Omental fat pad (tissue), 4 donors: ENCODE data around the gene BICRAL. TPM values are rescaled to one million over a fixed set of nuclear protein-coding genes. Genes with fewer than 3 reads are reported as not detected.
"Not testable (repeated sequence)": the region's sequence is repeated elsewhere in the genome, so short reads cannot be mapped to it uniquely, and the experiment has no call there.

ENCODE experiments used
- ATAC-seq: fragments of 150-250 bp; one replicate; pipeline ENCODE4 v1.9.1; 2016; ENCODE audit warnings: mild to moderate bottlenecking, moderate library complexity; ENCODE audit not compliant: low FRiP score
- DNase-seq: peaks from one replicate; pipeline ENCODE4 v3.0.0-alpha.2; 2019; ENCODE audit warnings: low spot score
- total RNA-seq, 4 donors: library from RNA; depleted of rRNA; stranded (reverse); fragments of >200 nt; gene quantifications; one replicate each; pipeline ENCODE4 v1.1.0, GENCODE V29; 2016
- TF ChIP-seq, protein P1 (sequence below), 3 donors: fragments of 450-650 bp; IDR thresholded peaks; one replicate each; pipeline ENCODE4 v1.5.1; 2016 to 2017; ENCODE audit warnings: antibody characterized with exemption in 3 of 3, mild to moderate bottlenecking in 3 of 3, moderate library complexity in 2 of 3

The BICRAL gene
- total RNA-seq, 4 donors from 2014 or later: 7.6 to 18.8 (median 12.9) TPM

DNA sequence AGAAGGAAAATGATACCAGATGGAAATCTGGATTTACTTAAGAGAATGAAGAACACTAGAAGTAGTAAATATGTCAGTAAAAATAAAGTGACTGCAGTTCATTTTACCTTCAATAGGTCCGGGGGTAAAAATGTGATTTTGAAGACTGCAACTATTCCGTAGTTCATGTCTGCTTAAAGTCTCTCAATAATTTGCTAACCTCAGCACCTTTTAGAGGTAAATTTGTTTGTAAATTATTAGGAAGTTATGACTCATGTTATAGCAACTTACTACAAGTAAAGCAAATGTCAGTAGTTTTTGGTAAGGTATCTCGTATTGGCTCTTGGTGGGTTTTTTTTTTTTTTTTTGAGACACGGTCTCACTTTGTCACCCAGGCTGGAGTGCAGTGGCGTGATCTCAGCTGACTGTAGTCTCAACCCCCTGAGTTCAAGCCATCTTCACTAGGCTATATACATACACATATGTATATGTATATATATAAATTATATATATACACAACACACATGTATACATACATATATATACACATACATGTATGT, 32.1 kb downstream of the BICRAL start:
- DNase-seq: no peak
- no peak for ATAC-seq
- TF ChIP-seq, protein P1, sequence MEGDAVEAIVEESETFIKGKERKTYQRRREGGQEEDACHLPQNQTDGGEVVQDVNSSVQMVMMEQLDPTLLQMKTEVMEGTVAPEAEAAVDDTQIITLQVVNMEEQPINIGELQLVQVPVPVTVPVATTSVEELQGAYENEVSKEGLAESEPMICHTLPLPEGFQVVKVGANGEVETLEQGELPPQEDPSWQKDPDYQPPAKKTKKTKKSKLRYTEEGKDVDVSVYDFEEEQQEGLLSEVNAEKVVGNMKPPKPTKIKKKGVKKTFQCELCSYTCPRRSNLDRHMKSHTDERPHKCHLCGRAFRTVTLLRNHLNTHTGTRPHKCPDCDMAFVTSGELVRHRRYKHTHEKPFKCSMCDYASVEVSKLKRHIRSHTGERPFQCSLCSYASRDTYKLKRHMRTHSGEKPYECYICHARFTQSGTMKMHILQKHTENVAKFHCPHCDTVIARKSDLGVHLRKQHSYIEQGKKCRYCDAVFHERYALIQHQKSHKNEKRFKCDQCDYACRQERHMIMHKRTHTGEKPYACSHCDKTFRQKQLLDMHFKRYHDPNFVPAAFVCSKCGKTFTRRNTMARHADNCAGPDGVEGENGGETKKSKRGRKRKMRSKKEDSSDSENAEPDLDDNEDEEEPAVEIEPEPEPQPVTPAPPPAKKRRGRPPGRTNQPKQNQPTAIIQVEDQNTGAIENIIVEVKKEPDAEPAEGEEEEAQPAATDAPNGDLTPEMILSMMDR (IDR thresholded peaks at IDR 0.05): no peak

DNA sequence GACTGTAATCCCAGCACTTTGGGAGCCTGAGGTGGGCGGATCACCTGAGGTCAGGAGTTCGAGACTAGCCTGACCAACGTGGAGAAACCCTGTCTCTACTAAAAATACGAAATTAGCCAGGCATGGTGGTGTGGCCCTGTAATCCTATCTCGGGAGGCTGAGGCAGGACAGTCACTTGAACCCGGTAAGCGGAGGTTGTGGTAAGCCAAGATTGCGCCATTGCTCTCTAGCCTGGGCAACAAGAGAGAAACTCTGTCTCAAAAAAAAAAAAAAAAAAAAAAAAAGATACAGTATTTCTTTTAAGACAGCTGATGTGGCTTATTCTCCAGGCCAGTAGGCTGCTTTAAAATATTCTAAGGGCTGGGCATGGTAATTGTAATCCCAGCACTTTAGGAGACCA, 33.9 kb downstream of the BICRAL start:
- DNase-seq, ATAC-seq: not testable (repeated sequence)

DNA sequence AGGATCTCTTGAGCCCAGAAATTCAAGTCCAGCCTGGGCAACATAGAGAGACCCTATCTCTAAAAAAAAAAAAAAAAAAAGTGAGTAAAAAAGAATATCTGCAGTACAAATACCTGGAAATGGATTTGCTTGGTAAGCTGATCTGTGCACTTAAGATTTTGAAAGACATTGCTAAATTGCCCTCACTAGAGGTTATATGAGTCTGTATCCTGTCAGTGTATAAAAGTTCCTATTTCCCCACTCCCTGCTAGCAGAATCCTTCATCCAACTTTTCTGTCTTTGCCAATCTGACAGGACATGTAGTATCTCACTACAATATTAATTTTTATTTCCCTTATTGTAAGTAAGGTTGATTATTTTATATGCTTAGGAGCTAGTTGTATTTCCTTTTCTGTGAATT, 36.1 kb downstream of the BICRAL start:
- no peak for ATAC-seq
- TF ChIP-seq, protein P1 (IDR thresholded peaks at IDR 0.05): no peak
- DNase-seq: no peak

DNA sequence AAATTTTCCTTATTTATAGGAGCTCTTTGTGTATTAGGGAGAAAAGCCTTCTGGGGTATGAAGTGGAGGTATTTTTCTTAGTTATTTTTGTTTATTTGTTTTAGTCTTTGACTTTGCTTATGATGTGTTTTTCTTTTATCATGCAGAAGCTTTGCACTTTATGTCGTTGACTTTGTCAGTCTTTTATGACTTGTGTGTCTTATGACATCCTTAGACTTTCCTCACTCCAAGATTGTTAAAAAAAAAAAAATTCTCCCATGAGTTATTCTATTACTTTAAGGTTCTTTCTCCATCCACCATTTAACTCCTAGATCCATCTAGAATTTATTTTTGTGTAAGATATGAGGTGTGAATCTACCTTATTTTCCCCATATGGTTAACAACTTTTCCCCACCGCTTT, 36.6 kb downstream of the BICRAL start:
- no peak for DNase-seq
- TF ChIP-seq, protein P1 (IDR thresholded peaks at IDR 0.05): no peak
- no peak for ATAC-seq

DNA sequence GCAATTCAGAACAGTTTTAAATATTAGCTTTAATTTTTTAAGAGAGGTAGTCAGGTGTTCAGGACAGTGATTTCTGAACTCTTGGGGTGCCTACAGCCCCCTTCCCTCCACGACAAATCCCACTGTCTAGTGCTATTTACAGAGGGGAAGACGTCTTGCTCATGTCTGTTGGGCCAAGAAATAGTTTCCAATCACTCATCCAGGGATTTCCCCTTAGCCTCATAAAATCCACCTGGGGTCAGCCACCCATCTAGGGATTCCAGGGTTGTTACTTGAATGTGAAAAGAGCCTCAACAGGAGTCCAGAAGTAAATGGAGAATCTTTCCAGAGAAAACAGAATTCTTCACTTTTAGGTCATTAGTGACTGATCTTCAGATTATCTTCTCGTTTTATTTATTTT, 37.0 kb downstream of the BICRAL start:
- DNase-seq (no peak), ATAC-seq (no peak)

DNA sequence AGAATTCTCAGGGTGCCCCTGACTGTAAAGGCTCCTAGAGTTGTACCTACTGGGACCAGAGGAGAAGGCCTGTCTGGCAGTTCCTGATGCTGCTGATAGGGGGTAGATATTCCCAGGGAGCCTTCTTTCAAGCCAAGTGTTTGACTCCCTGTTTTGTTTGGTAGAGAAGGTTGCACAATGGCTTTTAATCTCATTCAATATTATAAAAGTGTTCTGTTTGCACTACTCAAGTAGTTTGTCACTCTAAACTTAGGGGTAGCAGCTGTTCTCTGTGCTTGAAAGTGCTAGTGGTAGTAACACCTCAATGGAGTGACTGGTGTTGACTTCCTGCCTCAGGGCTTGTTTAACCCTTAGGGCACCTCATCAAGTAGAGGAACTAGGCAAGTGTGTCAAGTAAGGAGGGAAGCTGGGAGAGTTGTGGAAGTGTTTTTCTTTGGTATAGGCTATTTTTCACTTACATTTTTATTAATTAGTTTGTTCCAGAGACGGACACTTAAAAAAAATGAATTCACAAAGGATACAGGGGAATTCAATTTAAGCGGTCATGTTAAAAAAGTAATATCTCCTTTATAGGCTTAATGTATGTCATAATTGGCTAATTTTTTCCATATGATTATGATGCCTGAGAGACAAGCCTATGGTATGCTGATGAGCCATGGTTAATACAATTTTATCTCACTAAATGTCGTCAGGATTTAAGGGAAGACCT, 38.1 kb downstream of the BICRAL start:
- DNase-seq (no peak), ATAC-seq (peak; percentile 56)
- TF ChIP-seq, protein P1 (IDR thresholded peaks at IDR 0.05): no peak

More for the DNA sequence above, 37.0 kb downstream of the BICRAL start:
- TF ChIP-seq, protein P1 (IDR thresholded peaks at IDR 0.05): no peak

DNA sequence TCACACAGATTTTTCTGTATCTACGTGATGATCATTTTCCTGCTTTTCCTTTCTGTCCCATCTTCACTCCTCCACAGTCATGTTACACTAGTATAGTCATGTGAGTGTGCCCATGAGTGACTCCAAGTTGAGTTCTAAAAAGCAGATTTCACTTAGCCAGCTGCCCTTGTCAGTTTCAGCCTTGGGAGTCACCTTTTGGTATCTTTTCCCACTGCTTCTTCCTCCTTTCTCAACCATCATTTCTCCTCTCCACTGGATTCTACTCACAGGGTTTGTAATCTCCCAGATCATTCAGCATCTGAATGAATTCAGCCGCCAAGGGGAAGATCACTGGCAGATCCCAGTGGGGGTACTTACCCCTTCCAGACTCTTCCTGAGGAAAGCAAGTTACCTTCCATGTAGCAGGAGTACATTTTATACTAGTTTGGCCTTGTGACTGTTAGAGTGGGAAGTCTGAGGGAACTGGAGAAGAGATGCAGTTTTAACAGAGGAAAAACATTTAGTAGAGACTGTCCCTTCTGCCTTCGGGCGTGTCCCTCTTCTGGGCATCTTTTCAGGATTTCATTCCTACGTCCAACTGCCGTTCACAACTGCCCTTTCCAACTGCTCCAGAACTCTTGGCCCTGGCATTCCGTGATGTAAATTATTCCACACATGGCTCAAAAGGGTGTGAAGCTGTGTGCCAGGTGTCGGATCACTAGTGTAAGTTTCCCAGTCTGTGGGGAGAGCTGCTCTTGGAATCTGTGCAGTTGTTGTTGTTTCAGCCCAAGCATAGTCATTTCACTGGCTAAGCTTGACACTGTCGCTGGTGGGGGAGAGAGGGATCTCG, 38.9 kb downstream of the BICRAL start:
- ATAC-seq (peak; percentile 17), DNase-seq (no peak)
- TF ChIP-seq, protein P1 (IDR thresholded peaks at IDR 0.05): no peak
